Kidney (tissue), 14 donors: ENCODE measurements around the gene NUDT1. TPM values are rescaled to one million over a fixed set of nuclear protein-coding genes. Genes with fewer than 3 reads are reported as not detected.

Experiments
- DNase-seq, 5 donors: peaks; one replicate each; pipeline ENCODE4 v3.0.0-alpha.2; 2013 to 2020
- FAIRE-seq: peaks from 2 replicates; lab custom pipeline; 2012; peaks lifted over from hg19 to GRCh38; lab: Jason Lieb, UNC
- H3K27ac ChIP-seq, 2 donors: one replicate each; pipeline ENCODE4 v1.7.0; 2013; ENCODE audit warnings: low read depth in 2 of 2, low read length in 2 of 2, inconsistent platforms in 1 of 2
- H3K27me3 ChIP-seq: one replicate; pipeline ENCODE4 v1.7.1; 2013; ENCODE audit warnings: low read length, inconsistent platforms; ENCODE audit not compliant: control insufficient read depth, insufficient read depth
- H3K36me3 ChIP-seq, 3 donors: one replicate each; pipeline versions ENCODE4 v1.7.0 to v1.7.1; 2013; ENCODE audit warnings: low read length in 3 of 3, control low read depth in 1 of 3, inconsistent platforms in 1 of 3; ENCODE audit not compliant: insufficient read depth in 3 of 3, control insufficient read depth in 2 of 3
- H3K4me1 ChIP-seq, 3 donors: one replicate each; pipeline versions ENCODE4 v1.7.0 to v1.7.1; 2013; ENCODE audit warnings: low read length in 3 of 3, inconsistent platforms in 1 of 3, low read depth in 1 of 3; ENCODE audit not compliant: control insufficient read depth in 2 of 3, insufficient read depth in 2 of 3
- H3K4me3 ChIP-seq, 3 donors: one replicate each; pipeline versions ENCODE4 v1.7.0 to v1.8.1; 2013; ENCODE audit warnings: low read length in 3 of 3, control low read depth in 1 of 3, inconsistent platforms in 1 of 3
- H3K9ac ChIP-seq, 3 donors: one replicate each; pipeline versions ENCODE4 v1.7.0 to v1.7.1; 2013; ENCODE audit warnings: low read length in 3 of 3, control low read depth in 1 of 3, inconsistent platforms in 1 of 3
- H3K9me3 ChIP-seq, 3 donors: one replicate each; pipeline versions ENCODE4 v1.7.0 to v1.7.1; 2013; ENCODE audit warnings: low read length in 3 of 3, control low read depth in 1 of 3, inconsistent platforms in 1 of 3; ENCODE audit not compliant: control insufficient read depth in 2 of 3, insufficient read depth in 1 of 3
- intact Hi-C: fragments of 100-400 bp; cut with DNase I; formaldehyde crosslinking; loops from one replicate; pipeline ENCODE4 v1.11.1; 2022
- polyA plus RNA-seq: library from polyadenylated mRNA; stranded (reverse); fragments of 350-450 nt; fragmentation: Illumina TruSeq; extraction: RNeasy Lipid Tissue Mini Kit (QIAGEN cat#74804); gene quantifications from one replicate; pipeline ENCODE4 v1.2.3, GENCODE V29; 2014; ENCODE audit warnings: low read depth, low replicate concordance; ENCODE audit not compliant: insufficient read depth
- total RNA-seq: library from RNA; stranded (reverse); fragmentation: NEBNext Ultra II Directional; extraction: Animal tissue kit (Norgen Biotek cat#: 25700); gene quantifications from one replicate; pipeline ENCODE4 v1.2.1, GENCODE V29; 2021
- TF ChIP-seq, protein P1 (sequence below): IDR thresholded peaks from 3 replicates; pipeline ENCODE4 v1.5.1; 2012; ENCODE audit warnings: mild to moderate bottlenecking, moderate library complexity, borderline replicate concordance; ENCODE audit not compliant: insufficient read depth; ENCODE audit errors: extremely low read depth
- donor health status: control.
- donor health status: control.
- donor health status: control.
- donor health status: control.
- donor health status: control.
- donor health status: DM: yes; HTN: yes; CAD: no.
- donor health status: Normal renal cell carcinoma (clear cell type).

Gene NUDT1
- total and polyA plus RNA-seq, 2 donors from 2014 or later: 9.3 to 12.1 TPM

DNA sequence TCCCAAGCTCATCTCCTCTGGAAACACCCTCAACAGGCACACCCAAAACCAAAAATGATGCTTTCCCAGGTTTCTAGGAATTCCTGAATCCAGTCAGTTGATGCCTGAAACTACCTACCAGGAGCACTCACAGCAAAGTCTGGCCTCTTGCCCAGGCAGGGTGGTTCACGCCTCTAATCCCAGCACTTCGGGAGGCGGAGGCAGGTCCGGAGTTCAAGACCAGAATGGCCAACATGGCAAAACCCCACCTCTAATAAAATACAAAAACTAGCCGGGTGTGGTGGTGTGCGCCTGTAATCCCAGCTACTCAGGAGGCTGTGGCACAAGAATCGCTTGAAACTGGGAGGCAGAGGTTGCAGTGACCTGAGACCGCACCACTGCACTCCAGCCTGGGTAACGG is 11.1 kb upstream of the NUDT1 start:
- Histone ChIP-seq H3K4me3 (no peak overlapping the region), H3K27me3 (no peaks in the 10 kb centered on the region), H3K4me1 (peaks cover 0 to 6% (median 0%) of the 10 kb centered on the region in 3 donors), H3K27ac (no peak overlapping the region), H3K36me3 (peaks cover 2 to 14% (median 6%) of the 10 kb centered on the region in 3 donors), H3K9me3 (no peaks in the 10 kb centered on the region), H3K9ac (no peak overlapping the region)
- intact Hi-C loops: no loop called here
- TF ChIP-seq, protein P1, sequence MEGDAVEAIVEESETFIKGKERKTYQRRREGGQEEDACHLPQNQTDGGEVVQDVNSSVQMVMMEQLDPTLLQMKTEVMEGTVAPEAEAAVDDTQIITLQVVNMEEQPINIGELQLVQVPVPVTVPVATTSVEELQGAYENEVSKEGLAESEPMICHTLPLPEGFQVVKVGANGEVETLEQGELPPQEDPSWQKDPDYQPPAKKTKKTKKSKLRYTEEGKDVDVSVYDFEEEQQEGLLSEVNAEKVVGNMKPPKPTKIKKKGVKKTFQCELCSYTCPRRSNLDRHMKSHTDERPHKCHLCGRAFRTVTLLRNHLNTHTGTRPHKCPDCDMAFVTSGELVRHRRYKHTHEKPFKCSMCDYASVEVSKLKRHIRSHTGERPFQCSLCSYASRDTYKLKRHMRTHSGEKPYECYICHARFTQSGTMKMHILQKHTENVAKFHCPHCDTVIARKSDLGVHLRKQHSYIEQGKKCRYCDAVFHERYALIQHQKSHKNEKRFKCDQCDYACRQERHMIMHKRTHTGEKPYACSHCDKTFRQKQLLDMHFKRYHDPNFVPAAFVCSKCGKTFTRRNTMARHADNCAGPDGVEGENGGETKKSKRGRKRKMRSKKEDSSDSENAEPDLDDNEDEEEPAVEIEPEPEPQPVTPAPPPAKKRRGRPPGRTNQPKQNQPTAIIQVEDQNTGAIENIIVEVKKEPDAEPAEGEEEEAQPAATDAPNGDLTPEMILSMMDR: no peak
- FAIRE-seq (no peak), DNase-seq (no peak)

DNA sequence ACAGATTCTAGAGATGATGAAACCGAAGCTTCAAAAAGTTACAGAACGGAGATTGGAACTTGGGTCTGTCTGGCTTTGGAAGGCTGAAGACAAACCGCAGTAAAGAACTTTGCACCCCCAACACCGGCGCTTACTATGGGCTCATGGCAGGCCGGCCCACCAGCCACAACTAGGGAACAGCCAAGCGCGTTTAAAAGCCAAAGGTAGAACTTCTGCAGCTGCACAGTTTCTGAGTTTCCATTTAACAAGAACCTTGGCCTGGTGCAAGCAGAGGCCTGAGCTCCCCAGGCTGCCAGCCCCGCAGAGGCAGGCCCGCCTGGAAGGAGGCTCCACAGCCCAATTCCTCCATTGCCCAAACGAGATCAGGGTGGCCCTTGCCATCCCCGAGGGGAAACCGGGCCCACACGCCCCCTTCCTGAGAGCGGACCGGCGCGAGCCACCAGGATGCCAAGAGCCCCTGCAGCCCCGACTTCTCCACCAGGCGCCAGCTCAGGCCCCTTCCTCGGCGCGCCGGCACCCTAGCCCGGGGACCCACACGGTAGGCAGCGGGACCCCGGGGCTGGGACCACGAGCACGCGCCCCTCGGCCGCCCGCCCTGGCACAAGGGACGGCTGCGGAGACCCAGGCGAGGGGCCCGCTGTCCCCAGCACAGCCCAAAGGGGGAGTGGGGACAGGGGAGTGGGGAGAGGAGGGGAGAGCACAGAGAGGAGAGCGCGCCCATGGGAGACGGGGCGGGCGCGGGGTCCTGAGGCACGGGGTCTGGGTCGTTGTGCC is 9.8 kb upstream of the NUDT1 start:
- H3K27me3 ChIP-seq: no peaks in the 10 kb centered on the region
- peaks cover 4 to 15% (median 9%) of the 10 kb centered on the region in 3 donors for H3K36me3 ChIP-seq
- no peak for FAIRE-seq

GRCh38 chr7:2232766-2233520 is 9.1 kb upstream of the NUDT1 start, which contains the start of gene MAD1L1:
Gene MAD1L1 (minus strand): TSS chr7:2232945. CDS start chr7:2230133, 2,812 bp downstream.
- peak within 1 kb of the TSS; percentile 11 to 80 (median 54) for H3K9ac ChIP-seq
- intact Hi-C loops: no loop called here
- FAIRE-seq: no peak
- no peaks in the 10 kb centered on the region for H3K27me3 ChIP-seq
- H3K4me1 ChIP-seq: peaks cover 0 to 6% (median 0%) of the 10 kb centered on the region in 3 donors
- H3K36me3 ChIP-seq: peaks cover 6 to 21% (median 7%) of the 10 kb centered on the region in 3 donors
- H3K4me3 ChIP-seq: peak within 1 kb of the TSS; percentile 69 to 89 (median 70)
- DNase-seq: peak; percentile 90 to 96 (median 95)
- TF ChIP-seq, protein P1: no peak
- no peaks in the 10 kb centered on the region for H3K9me3 ChIP-seq
- H3K27ac ChIP-seq: no peak within 1 kb of the TSS

More for the DNA sequence above, 9.8 kb upstream of the NUDT1 start:
- H3K27ac ChIP-seq: no peak overlapping the region
- intact Hi-C loops: no loop called here
- TF ChIP-seq, protein P1: no peak
- peak overlapping the region; percentile 11 to 80 (median 23) for H3K9ac ChIP-seq
- H3K4me1 ChIP-seq: peaks cover 0 to 6% (median 0%) of the 10 kb centered on the region in 3 donors
- peak in 4 of 5 donors; percentile 29 to 78 (median 52) for DNase-seq
- H3K4me3 ChIP-seq: peak overlapping the region; percentile 57 to 89 (median 70)
- no peaks in the 10 kb centered on the region for H3K9me3 ChIP-seq
